HG03354 (cell line): ENCODE data around the gene SPRYD7.
"Not testable (repeated sequence)": the region's sequence is repeated elsewhere in the genome, so short reads cannot be mapped to it uniquely, and the experiment has no call there.

ENCODE experiments used
- ATAC-seq: cut with Tn5 transposase; IDR thresholded peaks from one replicate; pipeline ENCODE4 v1.9.1; 2021; ENCODE audit warnings: mild to moderate bottlenecking; ENCODE audit not compliant: unreplicated experiment, poor library complexity, severe bottlenecking

Gene SPRYD7

DNA sequence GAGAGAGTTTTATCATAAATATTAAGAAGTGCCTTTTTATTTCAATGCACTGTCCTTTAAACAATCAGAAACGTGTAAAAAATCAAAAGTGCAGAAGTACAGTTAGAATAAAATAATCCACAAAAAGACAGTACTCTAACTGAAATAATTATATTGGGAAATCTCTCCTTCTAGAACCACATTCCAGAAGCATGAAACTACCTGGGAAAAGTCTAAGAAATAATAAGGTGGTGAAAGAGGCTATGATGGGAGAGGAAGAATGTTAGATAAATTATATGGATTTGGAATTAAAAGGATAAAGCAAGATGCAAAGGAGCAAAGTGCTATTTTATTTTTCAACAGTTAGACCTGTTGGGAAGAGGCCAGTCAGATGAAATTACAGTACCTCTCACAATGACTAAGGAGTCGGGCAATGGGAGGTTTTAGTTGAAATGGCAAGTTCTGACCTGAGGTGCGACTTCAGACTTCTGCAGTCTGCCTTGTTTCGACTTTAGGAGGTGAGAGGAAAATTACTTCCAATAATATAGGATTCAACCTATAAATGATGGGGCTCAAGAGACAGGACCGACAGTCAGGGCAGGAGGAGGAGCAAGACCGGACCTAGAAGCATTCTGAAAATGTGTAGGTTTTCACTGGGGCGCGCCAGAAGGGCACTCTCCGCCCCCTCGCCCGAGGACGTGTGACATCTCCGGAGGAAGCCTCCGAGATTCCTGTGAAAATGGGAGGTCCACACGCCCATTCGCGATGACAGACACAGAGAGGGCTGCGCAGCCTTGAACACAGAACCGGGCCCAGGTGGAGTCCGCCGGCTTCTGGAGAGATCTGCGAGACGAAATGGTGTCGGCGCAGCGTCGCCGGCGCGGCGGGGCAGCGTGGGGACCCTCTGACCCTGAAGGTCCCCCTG lies 717 bp downstream of the SPRYD7 start:
- ATAC-seq = peak; percentile 24

DNA sequence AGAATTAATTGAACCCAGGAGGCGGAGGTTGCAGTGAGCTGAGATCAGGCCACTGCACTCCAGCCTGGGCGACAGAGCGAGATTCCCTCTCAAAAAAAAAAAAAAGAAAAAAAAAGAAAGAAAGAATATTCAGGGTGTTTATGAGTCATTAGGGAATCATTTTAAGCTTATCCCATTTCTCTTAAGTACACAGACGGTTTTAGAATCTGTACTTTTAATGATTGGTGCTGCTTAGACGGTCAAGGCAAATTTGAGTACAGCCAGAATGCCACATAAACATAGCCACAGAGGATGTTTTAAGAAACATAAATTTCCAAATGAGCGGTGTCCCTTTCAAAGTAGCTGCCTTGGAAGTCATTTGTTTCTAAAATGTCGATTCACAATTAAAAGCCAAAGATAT lies 2.6 kb downstream of the SPRYD7 start:
- ATAC-seq = no peak

DNA sequence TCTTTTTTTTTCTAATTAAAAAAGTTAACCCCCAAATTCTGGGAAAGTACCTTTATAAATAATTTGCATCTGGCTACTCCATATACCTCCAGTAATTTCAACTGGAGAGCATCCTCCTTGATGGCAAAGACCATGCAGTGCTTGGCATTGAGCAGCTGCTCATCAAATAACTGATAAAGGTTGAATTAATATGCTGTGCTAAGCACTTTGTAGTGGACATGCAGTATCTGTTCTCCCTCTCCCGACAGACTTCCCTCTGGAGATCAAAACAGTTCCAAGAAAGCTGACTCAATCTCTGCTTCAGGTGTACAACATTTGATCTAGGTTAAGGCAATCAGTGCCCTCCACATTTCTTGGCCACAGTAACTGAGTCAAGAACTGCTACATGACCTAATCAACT lies 3.3 kb downstream of the SPRYD7 start:
- ATAC-seq = no peak

DNA sequence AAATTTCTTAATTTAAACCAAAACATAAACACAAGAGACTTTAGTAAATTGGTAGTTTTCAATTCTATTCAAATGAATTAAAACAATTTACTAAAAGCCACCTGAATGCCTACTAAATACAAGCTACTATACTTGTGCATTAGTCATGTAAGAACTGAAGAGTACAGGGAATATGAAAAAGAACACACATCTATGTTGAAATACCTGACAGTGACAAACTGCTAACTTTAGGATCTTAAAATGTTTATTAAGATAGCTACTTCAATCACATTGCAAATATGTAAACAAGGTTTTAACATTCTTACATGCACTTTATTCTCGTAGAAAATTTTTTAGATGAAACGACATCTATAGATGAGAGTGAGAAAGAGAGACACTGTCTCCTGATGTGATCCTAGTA lies 4.1 kb downstream of the SPRYD7 start:
- no peak for ATAC-seq

DNA sequence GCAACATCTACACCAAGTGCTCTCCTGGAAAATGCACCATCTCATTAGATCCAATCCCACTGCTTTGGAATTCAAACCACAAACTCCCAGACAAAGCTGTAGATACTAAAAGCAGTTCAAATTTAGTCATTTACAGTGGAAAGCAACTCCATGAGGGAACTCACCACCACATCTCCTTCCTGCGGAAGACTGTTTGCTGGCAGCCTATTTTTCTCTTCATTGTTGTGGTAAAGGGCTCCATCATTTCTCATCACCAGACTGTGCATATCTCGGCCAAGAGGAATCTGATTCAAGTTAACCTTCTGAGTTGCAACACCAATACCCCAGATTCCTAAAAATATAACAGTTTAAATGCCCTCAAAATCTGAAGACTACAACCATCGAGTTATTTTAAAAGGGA lies 8.4 kb downstream of the SPRYD7 start:
- no peak for ATAC-seq

DNA sequence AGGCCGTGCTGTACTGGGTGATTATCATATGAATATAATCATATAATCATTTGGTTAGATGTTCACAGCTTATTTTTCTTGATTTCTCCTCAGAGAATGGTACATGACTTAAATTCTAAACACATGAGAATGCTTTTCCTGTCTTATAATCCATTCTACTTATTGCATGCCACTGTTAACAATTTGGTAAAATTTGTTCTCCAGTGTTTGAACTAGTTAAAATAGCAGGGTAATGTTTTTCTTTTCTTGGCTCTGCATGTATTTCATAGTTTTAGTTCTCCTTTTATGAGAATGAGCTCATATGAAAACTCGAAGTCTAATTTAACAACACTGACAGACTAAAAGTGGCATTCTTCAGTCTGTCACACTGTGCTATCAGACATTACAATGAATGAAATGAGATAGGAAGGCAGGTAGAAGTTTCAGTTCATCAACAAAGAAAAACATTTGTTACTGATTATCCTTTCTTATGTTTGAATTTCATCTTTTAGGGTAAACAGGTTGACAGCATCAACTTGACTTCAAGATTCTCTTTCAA lies 10.2 kb downstream of the SPRYD7 start:
- ATAC-seq = no peak

DNA sequence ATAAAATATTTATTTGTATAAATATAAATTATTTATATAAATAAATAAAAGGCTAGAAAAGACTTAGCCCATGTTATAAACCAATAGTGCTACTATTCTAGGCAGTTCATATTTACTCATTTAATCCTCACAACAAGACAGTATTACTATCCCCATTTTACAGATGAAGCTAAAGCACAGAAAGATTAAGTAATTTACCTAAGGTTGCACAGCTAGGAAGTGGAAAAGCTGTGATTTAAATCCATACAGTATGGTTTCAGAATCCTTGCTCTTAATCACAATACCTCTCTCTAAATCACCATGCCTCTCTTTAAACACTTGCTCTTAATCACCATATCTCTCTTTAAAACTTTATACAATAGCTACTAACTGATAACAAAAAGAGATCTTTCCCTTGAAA lies 13.8 kb downstream of the SPRYD7 start:
- ATAC-seq = no peak

DNA sequence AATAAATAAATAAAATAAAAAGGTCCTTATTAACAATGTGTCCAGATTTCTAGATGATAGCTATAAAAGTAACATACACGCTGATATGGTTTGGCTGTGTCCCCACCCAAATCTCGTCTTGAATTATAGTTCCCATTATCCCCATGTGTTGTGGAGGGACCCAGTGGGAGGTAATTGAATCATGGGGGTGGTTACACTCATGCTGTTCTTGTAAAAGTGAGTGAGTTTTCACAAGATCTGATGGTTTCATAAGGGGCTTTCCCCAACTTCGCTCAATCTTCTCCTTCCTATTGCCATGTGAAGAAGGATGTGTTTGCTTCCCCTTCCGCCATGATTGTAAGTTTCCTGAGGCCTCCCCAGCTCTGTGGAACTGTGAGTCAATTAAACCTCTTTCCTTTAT lies 15.2 kb downstream of the SPRYD7 start:
- ATAC-seq = not testable (repeated sequence)

DNA sequence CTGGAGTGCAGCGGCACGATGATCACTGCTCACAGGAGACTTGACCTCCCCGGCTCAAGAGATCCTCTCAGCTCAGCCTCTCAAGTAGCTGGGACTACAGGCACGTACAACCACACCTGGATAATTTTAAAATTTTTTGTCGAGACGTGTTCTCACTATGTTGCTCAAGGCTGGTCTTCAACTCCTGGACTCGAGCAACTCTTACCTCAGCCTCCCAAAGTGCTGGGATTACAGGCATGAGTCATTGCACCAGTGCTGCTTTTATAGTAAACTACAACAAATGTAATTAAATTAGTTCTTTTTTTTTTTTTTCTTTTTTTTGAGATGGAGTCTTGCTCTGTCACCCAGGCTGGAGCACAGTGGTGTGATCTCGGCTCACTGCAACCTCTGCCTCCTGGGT lies 18.0 kb downstream of the SPRYD7 start:
- not testable (repeated sequence) for ATAC-seq

DNA sequence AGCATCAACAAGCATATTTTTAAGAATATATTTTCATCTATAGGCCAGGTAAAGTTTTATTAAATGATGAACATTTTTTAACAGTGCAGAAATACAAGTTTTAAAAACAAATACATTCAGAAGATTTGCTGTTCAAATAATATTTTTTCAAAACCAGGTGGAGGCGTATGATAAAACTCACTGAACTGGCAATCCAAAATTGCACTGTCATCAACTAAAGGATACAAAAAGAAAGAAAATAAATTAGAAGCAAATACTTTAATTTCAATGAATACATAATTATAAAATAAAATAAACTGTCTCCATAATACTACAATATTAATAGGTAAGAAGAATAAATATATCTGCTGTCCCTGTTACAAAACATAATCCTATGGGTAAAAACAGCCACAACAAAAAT lies 21.2 kb downstream of the SPRYD7 start:
- ATAC-seq = no peak

DNA sequence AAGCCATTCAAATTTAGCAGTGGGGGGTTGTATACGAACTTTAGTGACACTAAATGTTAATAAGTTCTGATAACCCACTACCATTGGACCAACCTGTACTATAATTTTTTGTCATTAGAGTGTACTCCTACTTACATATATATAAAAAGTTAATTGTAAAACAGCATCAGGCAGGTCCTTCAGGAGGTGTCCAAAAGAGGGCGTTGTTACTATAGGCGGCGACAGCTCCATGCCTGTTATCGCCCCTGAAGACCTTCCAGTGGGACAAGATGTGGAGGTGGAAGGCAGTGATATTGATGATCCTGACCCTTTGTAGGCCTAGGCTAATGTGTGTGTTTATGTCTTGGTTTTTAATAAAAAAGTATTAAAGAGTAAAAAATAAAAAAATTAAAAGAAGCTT lies 27.5 kb downstream of the SPRYD7 start:
- ATAC-seq = no peak

DNA sequence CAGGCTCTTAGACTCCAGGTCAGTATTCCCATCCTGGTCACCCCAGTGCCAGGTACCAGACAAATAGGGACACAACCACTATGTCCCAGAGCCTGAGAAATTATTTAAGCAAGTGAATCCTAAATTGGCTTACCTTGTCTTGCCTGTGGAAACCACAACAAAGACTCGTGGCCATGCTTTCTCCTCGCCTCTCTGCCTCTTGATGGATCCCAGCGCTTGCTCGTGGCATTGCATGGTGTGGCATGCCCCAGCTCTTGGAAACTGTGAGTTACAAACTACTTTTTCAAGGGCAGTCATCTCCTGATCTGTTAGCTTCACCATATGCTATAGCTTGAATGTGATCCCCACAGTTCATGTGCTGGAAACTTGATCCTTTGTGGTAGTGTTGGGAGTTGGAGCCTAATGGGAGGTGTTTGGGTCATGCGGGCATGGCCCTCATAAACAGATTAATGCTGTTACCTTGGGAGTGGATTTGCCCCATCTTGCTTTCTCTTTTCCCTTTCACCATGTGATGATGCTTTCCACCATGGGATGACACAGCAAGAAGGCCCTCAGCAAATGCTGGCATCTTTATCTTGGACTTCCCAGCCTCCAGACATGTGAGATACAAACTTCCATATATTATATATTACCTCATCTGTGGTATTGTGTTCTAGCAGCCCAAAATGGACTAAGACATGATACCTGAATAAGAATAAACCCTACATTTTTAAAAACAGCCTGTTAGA lies 31.2 kb downstream of the SPRYD7 start:
- no peak for ATAC-seq

DNA sequence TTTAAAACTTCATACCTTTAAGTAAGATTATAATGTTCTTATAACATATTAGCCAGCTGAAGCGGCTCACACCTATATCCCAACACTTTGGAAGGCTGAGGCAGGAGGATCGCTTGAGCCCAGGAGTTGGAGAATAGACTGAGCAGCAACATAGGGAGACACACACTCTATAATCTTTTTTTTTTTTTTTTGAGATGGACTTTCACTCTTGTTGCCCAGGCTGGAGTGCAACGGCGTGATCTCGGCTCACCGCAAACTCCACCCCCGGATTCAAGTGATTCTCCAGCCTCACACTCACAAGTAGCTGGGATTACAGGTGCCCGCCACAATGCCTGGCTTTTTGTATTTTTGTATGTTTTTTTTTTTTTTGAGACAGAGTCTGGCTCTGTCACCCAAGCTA lies 37.3 kb downstream of the SPRYD7 start:
- ATAC-seq = no peak

DNA sequence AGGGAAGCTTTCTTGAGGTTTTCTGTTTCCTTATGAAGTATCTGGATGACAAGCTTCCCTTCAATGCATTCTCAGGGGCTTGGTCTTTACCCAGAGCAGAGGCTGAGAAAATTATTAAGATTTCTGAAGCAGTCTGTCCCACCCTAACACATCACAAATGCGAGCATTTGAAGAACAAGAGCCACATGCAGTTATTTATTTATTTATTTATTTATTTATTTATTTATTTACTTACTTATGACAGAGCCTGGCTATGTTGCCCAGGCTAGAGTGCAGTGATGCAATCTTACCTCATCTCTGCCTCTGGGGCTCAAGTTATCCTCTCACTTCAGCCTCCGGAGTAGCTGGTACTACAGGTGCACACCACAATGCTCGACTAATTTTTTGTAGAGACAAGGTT lies 38.4 kb downstream of the SPRYD7 start:
- ATAC-seq = no peak

DNA sequence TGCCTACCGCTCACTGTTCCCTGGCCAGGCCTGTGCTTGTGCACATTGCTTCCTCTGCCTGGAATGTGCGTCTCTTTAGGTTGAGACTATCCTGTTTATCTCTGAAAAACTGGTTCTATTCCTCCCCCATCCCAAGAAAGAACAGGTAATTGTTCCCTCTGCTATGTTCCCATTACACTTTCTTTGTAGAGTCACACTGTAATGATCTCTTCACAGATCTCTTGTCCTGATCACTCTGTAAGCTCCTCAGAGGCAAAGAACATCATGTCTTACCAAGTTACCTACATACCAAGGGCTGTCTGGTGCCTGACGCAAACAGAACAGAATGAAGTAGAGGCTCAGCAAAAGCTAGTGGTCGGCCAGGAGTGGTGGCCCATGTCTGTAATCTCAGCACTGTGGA lies 40.3 kb downstream of the SPRYD7 start:
- ATAC-seq = no peak

DNA sequence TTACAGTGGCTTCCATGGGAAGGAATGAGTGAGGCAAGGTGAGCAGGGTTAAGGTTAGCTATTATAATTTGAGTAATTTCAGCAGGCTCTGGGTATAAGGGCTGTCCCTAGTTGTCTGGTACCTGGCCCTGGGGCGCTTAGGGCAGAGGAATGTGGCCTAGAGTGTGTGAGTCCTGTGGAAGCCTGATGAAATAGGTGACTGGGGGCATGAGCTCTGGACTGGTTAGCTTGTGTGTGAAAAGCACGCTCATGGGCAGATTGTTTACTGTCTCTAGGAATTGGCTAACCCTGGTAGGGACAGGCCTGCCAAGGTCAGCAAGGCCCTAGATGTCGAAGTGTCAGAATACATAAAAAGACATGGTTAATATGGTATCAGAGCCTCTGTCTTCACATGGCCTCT lies 42.5 kb downstream of the SPRYD7 start:
- no peak for ATAC-seq

DNA sequence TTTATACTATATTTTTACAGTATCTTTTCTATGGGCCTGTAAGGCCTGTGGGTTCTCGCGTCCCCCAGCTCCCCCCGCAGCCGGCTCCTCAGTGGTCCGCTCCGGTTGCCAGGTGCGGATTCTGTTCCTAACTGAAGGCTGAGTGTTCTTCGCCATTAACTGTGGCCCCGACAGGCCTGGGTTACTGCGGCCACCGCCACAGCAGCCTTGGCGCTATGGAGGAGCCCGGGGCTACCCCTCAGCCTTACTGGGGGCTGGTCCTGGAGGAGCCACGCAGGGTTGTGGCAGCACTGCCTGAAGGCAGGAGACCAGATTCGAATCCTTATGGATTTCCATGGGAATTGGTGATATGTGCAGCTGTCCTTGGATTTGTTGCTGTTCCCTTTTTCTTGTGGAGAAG lies 45.8 kb downstream of the SPRYD7 start:
- no peak for ATAC-seq

DNA sequence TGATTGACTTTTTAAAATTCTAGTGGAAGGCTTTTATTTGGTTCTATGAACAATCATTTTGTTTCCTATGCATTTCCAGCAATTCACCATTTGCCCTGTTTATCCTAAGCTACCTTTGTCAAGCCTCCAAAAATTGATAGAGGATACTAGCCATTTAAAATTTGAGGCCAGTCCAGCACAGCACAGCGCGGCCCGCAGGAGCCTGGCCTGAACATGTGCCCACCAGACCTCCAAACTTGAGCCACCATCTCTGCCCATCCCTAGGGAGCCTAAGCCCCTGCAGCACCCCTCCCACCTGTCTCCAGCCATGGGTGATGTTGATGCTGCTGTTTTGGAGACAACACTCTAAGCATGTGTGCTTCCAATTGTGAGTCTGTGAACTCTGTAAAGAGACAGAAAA lies 57.5 kb downstream of the SPRYD7 start:
- ATAC-seq = no peak

DNA sequence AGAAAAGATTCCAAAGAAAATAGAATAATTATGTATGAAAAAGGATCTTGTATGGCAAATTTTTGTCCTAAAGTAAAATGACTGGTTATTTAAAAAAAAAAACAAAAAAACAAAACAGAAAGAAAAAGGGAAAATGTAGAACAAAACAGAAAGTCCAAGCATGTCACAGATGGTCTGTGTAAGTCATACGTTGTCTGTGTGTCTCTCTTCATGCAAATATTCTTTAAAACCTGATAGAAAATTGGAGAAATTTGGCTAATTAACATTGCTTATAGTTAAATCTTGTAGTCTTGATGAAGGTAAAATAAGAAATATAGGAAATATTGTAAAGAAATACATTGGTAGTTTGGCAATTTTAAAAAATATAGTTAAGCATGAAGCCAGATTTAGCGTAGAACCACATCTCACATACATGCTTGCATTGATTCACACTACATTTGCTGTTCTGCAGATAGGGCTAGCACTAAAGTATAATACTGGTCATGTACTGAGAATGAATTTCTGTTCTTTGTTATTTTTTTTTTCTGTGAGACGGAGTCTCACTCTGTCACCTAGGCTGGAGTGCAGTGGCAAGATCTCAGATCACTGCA lies 58.4 kb downstream of the SPRYD7 start:
- no peak for ATAC-seq

DNA sequence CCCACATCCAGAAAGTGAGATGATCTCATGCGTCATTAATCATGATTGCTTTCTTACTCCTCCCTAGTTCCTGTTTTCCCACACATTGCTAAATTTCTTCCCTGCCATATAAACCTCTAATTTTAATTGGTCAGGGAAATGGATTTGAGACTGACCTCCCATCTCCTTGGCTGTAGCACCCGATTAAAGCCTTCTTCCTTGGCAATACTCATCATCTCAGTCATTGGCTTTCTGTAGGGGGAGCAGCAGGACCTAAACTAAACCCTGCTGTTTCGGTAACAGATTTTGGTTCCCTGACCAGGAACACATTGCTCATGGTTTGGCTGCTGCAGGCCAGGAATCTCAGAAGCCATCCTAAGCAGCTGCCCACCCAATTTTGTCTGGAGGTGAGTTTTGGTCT lies 61.7 kb downstream of the SPRYD7 start:
- ATAC-seq = no peak

DNA sequence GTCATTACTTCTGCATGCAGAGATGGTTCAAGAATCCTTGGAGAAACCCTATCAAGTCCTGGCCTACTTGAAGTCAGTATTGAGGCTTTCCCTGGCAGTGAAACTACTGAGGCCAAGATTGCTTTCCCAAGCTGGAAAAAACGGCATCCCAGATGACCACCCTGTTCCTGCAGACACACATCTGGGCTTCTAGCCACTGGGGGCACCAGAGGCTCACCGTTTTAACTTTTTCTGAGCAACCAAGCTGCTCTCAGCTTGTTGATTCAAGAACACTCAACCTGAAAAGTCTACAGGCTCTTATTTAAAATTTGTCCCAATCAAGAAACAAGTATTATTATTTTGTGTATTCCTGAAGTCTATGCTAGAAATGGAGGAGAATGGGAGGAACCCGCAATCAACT lies 66.6 kb downstream of the SPRYD7 start:
- ATAC-seq = no peak
